Adrenal gland (tissue), 12 donors: ENCODE results near the gene PTPRJ. TPM values are rescaled to one million over a fixed set of nuclear protein-coding genes. Genes with fewer than 3 reads are reported as not detected.
A peak's percentile ranks its signal among the peaks of the same experiment; 100 is the strongest.
"Not testable (repeated sequence)": the region's sequence is repeated elsewhere in the genome, so short reads cannot be mapped to it uniquely, and the experiment has no call there.

Source experiments
- DNase-seq, 7 donors: peaks; one replicate each; pipeline ENCODE4 v3.0.0-alpha.2; 2019 to 2020
- H3K27ac ChIP-seq, 5 donors: fragments of 200-600 bp; sonication (generic) in 4 of 5; 1 replicate in 3 of 5; 2 replicates in 2 of 5; pipeline versions ENCODE4 v1.5.1 to v1.8.0; 2016 to 2020; ENCODE audit warnings: mild to moderate bottlenecking in 1 of 5
- H3K27me3 ChIP-seq: fragments of 200-600 bp; 2 replicates; pipeline ENCODE4 v1.8.0; 2021
- H3K36me3 ChIP-seq, 2 donors: fragments of 200-600 bp; replicated peaks in 1 of 2; 1 replicate in 1 of 2; 2 replicates in 1 of 2; pipeline versions ENCODE4 v1.5.1 to v1.8.0; 2018 to 2022
- H3K4me1 ChIP-seq, 2 donors: fragments of 200-600 bp; replicated peaks in 1 of 2; 1 replicate in 1 of 2; 2 replicates in 1 of 2; pipeline versions ENCODE4 v1.5.1 to v1.8.0; 2018 to 2021
- H3K4me3 ChIP-seq, 4 donors: fragments of 200-600 bp; sonication (generic) in 3 of 4; one replicate each; pipeline ENCODE4 v1.5.1; 2016 to 2018
- H3K9me3 ChIP-seq, 3 donors: fragments of 200-600 bp; sonication (generic) in 1 of 3; replicated peaks in 1 of 3; 1 replicate in 2 of 3; 2 replicates in 1 of 3; pipeline versions ENCODE4 v1.5.1 to v1.8.0; 2016 to 2021
- POLR2A ChIP-seq, 2 donors: fragments of 450-650 bp; IDR thresholded peaks; one replicate each; pipeline ENCODE4 v1.6.1; 2017; ENCODE audit warnings: antibody characterized with exemption in 2 of 2, mild to moderate bottlenecking in 2 of 2, moderate library complexity in 1 of 2
- WGBS, 4 donors: extraction: QIAGEN DNeasy Blood & Tissue Kit in 2 of 4; methylation state at CpG; one replicate each; pipeline versions ENCODE4 v1.1.5 to v1.1.7; 2013 to 2017; 5-methylcytosine and 5-hydroxymethylcytosine counted together
- intact Hi-C, 2 donors: fragments of 100-400 bp; cut with DNase I; formaldehyde crosslinking; loops; one replicate each; pipeline versions ENCODE4 v1.14.1 to v1.15.0; 2022 to 2023
- polyA plus RNA-seq, 3 donors: library from polyadenylated mRNA; stranded (reverse); fragments of 200-250 nt in 2 of 3; fragments of 350-450 nt in 1 of 3; fragmentation: Illumina TruSeq in 1 of 3; extraction: RNeasy Lipid Tissue Mini Kit (QIAGEN cat#74804) in 1 of 3; gene quantifications; one replicate each; pipeline ENCODE4 v1.2.3, GENCODE V29; 2013 to 2014
- total RNA-seq, 9 donors: library from RNA; depleted of rRNA in 4 of 9; stranded (reverse); fragments of >200 nt in 4 of 9; fragments of 120-200 nt in 1 of 9; fragmentation: NEBNext Ultra II Directional in 1 of 9; extraction: Animal tissue kit (Norgen Biotek cat#: 25700) in 1 of 9; gene quantifications; one replicate each; pipeline versions ENCODE4 v1.1.0 to v1.2.4, GENCODE V29; 2013 to 2023
- TF ChIP-seq, protein P1 (sequence below), 6 experiments: fragments of 450-650 bp in 4 of 6; fragments of 200-600 bp in 2 of 6; sonication (generic) in 1 of 6; IDR thresholded peaks; 1 replicate in 5 of 6; 2 replicates in 1 of 6; pipeline versions ENCODE4 v1.5.1 to v1.8.0; 2016 to 2021; ENCODE audit warnings: antibody characterized with exemption in 6 of 6, mild to moderate bottlenecking in 2 of 6, moderate library complexity in 1 of 6
- donor health status: healthy with polysubstance abuse.
- donor health status: Bipolar disorder and iron deficiency.
- donor health status: DM: yes; HTN: yes; CAD: no.
- donor health status: DM: no; HTN: no; CAD: no.
- donor health status: DM: no; HTN: no; CAD: no.
- donor health status: DM: yes; HTN: yes; CAD: no.

The PTPRJ gene
- total and polyA plus RNA-seq, 12 donors: 1.4 to 16.9 (median 10.2) TPM

DNA sequence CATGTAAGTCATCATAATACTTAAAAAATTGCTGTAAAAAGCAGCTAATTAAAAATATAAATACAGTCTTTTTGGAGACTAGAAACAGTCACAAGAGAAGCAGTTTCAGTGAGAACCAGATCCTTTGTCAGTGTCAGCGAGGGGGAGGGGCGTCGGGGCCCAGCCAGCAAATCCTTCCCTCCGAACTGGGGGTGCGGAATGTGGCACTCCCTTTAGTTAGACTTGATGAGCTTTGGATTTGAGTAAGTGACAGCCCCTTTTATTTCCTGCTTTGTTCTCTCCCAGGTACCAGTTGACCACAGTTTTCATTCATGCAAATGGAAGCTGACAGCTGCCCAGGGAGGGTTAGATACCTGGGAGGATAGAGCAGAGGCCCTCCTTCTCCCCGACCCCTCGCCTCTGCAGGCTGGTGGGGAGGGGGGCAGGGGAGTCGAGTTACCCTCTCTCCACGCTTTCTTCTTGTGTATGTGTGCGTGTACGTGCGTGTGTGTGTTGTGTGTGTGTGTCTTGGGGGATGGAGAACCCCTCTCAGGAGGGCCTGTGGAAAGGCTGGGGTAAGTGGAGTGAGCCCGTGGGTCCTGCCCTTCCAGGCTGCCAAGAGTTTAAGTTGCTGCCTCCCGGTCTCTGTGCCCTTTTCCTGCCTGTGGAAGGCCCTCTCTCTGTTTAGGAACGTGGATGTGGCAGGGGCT lies 38.3 kb downstream of the PTPRJ start:
- intact Hi-C loops: no loop called here
- Histone ChIP-seq H3K4me3 (no peak overlapping the region), H3K36me3 (no peaks in the 10 kb centered on the region), H3K9me3 (no peaks in the 10 kb centered on the region), H3K27ac (peak overlapping the region in 1 of 5 donors; percentile 17), H3K4me1 (peaks cover 0 to 19% of the 10 kb centered on the region in 2 donors), H3K27me3 (no peaks in the 10 kb centered on the region)
- no peak for DNase-seq
- WGBS, 4 donors: 61 to 69% (median 65%) methylated on average over 12 to 15 of the region's 15 CpGs
- TF ChIP-seq, protein P1, sequence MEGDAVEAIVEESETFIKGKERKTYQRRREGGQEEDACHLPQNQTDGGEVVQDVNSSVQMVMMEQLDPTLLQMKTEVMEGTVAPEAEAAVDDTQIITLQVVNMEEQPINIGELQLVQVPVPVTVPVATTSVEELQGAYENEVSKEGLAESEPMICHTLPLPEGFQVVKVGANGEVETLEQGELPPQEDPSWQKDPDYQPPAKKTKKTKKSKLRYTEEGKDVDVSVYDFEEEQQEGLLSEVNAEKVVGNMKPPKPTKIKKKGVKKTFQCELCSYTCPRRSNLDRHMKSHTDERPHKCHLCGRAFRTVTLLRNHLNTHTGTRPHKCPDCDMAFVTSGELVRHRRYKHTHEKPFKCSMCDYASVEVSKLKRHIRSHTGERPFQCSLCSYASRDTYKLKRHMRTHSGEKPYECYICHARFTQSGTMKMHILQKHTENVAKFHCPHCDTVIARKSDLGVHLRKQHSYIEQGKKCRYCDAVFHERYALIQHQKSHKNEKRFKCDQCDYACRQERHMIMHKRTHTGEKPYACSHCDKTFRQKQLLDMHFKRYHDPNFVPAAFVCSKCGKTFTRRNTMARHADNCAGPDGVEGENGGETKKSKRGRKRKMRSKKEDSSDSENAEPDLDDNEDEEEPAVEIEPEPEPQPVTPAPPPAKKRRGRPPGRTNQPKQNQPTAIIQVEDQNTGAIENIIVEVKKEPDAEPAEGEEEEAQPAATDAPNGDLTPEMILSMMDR (IDR thresholded peaks at IDR 0.05): no peak
- no peak for TF ChIP-seq POLR2A (IDR thresholded peaks at IDR 0.05)

GRCh38 chr11:48019217-48019584 lies 38.8 kb downstream of the PTPRJ start:
- no peak overlapping the region for H3K4me3 ChIP-seq
- no peak for DNase-seq
- peak overlapping the region in 1 of 5 donors; percentile 17 for H3K27ac ChIP-seq
- peaks cover 0 to 19% of the 10 kb centered on the region in 2 donors for H3K4me1 ChIP-seq
- H3K27me3 ChIP-seq: no peaks in the 10 kb centered on the region
- WGBS, 4 donors: 51 to 73% (median 61%) methylated on average over 5 to 6 of the region's 6 CpGs
- intact Hi-C loops: no loop called here
- no peaks in the 10 kb centered on the region for H3K9me3 ChIP-seq
- TF ChIP-seq, protein P1 (IDR thresholded peaks at IDR 0.05): no peak
- TF ChIP-seq POLR2A (IDR thresholded peaks at IDR 0.05): no peak
- H3K36me3 ChIP-seq: no peaks in the 10 kb centered on the region

DNA sequence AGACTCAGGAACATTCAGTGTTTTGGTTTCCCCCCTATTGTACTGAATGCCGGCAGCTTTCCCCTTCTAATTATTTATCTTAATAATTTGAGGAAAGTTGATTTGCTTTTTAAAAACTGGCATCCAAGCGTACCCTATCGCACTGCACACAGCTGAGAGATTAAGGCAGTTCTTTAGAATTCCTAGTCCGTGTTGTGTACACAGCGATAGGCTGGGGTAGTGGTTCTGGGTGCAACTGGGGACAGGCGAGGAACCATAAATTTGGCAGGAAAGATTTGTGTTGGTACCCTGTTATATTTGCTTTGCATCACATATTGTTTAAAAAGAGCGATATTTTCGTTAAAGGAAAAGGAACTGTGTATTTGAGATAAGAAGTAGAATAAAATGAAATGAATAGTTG lies 39.2 kb downstream of the PTPRJ start:
- Histone ChIP-seq H3K27ac (peak overlapping the region in 1 of 5 donors; percentile 34), H3K4me3 (no peak overlapping the region), H3K4me1 (peaks cover 0 to 19% of the 10 kb centered on the region in 2 donors), H3K27me3 (no peaks in the 10 kb centered on the region), H3K36me3 (no peaks in the 10 kb centered on the region), H3K9me3 (no peaks in the 10 kb centered on the region)
- intact Hi-C loops: no loop called here
- 83 to 88% (median 85%) methylated on average over 8 of the region's 8 CpGs for WGBS, 4 donors
- no peak for DNase-seq
- TF ChIP-seq, protein P1 (IDR thresholded peaks at IDR 0.05): no peak
- no peak for TF ChIP-seq POLR2A (IDR thresholded peaks at IDR 0.05)

- Histone ChIP-seq H3K9me3 (no peaks in the 10 kb centered on the region), H3K27me3 (no peaks in the 10 kb centered on the region), H3K27ac (peak overlapping the region in 1 of 5 donors; percentile 34), H3K36me3 (no peaks in the 10 kb centered on the region), H3K4me3 (no peak overlapping the region), H3K4me1 (peaks cover 0 to 19% of the 10 kb centered on the region in 2 donors)
- intact Hi-C loops: no loop called here
- TF ChIP-seq, protein P1 (IDR thresholded peaks at IDR 0.05): no peak
- TF ChIP-seq POLR2A (IDR thresholded peaks at IDR 0.05): no peak
- 80 to 88% (median 82%) methylated on average over 16 to 17 of the region's 17 CpGs for WGBS, 4 donors
- peak in 3 of 7 donors; percentile 24 to 62 (median 31) for DNase-seq
Observed at GRCh38 chr11:48020092-48020755, 39.9 kb downstream of the PTPRJ start.

DNA sequence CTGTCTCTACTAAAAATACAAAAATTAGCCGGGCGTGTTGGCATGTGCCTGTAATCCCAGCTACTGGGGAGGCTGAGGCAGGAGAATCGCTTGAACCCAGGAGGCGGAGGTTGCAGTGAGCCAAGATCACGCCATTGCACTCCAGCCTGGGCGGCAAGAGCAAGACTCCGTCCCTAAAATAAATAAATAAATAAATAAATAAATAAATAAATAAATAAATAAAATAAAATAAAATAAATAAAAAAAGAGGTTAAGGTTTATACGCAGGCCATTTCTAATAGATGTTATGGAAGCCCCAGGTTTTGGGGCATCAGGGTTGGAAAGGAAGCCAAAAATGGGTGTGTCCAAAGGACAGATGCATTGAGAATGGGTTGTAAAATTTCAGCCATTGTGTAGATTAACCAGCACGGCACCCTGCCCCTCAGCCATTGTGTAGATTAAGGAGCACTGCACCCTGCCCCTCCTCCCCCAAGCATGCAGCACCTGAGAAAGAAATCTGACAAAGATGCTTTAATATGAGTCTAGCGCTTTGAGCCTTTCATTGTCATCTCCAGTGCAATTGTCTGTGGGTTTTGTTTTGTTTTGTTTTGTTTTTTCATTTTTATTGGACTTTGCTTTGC lies 41.0 kb downstream of the PTPRJ start:
- H3K27me3 ChIP-seq, H3K36me3 ChIP-seq, intact Hi-C loops, H3K27ac ChIP-seq, H3K9me3 ChIP-seq, DNase-seq, H3K4me3 ChIP-seq: not testable (repeated sequence)
- 94 to 97% (median 95%) methylated on average over 10 of the region's 10 CpGs for WGBS, 4 donors
- H3K4me1 ChIP-seq: peaks cover 0 to 19% of the 10 kb centered on the region in 2 donors
